GM12878 (cell line): Measurements from ENCODE around the gene GNPTAB. TPM values are rescaled to one million over a fixed set of nuclear protein-coding genes. Genes with fewer than 3 reads are reported as not detected.

ENCODE experiments used
- BCL3 ChIP-seq: IDR thresholded peaks from 2 replicates; pipeline ENCODE4 v1.6.1; 2011; ENCODE audit warnings: borderline replicate concordance, low read depth, mild to moderate bottlenecking, moderate library complexity, low read length; ENCODE audit not compliant: insufficient read depth, poor library complexity, severe bottlenecking
- CBX5 ChIP-seq: sonication (generic); IDR thresholded peaks from 2 replicates; pipeline ENCODE4 v1.6.1; 2016; ENCODE audit warnings: low read depth, moderate library complexity, mild to moderate bottlenecking, inconsistent platforms
- CTCF ChIP-seq, 3 experiments: IDR thresholded peaks in 2 of 3; conservative IDR thresholded peaks in 1 of 3; 2 replicates each; pipeline ENCODE4 v1.5.1; 2011; ENCODE audit warnings: low read depth in 3 of 3, low read length in 3 of 3, mild to moderate bottlenecking in 3 of 3, control low read depth in 2 of 3, moderate library complexity in 2 of 3, inconsistent platforms in 1 of 3, mixed read lengths in 1 of 3; ENCODE audit not compliant: control insufficient read depth in 2 of 3, insufficient read depth in 1 of 3; ENCODE audit errors: extremely low read depth in 1 of 3
- CUX1 ChIP-seq: IDR thresholded peaks from 2 replicates; pipeline ENCODE4 v1.6.1; 2012; ENCODE audit warnings: improper control_type of control experiment, low read depth, low read length; ENCODE audit not compliant: insufficient replicate concordance
- ELK1 ChIP-seq: IDR thresholded peaks from 2 replicates; pipeline ENCODE4 v1.6.1; 2012; ENCODE audit warnings: low read depth, low read length, improper control_type of control experiment
- JUND ChIP-seq: IDR thresholded peaks from 2 replicates; pipeline ENCODE4 v1.6.1; 2012; ENCODE audit warnings: low read depth, mild to moderate bottlenecking, low read length, improper control_type of control experiment, moderate library complexity
- MTA3 ChIP-seq: IDR thresholded peaks from 2 replicates; pipeline ENCODE4 v1.6.1; 2012; ENCODE audit warnings: low read length, inconsistent platforms, borderline replicate concordance
- NBN ChIP-seq: fragments of 450-650 bp; IDR thresholded peaks from 2 replicates; pipeline ENCODE4 v1.6.1; 2016
- NR2C2 ChIP-seq: IDR thresholded peaks from 2 replicates; pipeline ENCODE4 v1.6.1; 2011; ENCODE audit warnings: borderline replicate concordance, low read depth; ENCODE audit not compliant: control insufficient read depth, insufficient read length
- POU2F2 ChIP-seq: IDR thresholded peaks from 3 replicates; pipeline ENCODE4 v1.6.1; 2011; ENCODE audit warnings: low read depth, mild to moderate bottlenecking, low read length, borderline replicate concordance
- SIX5 ChIP-seq: IDR thresholded peaks from 2 replicates; pipeline ENCODE4 v1.6.1; 2011; ENCODE audit warnings: mild to moderate bottlenecking, low read depth, low read length, moderate library complexity; ENCODE audit not compliant: severe bottlenecking
- ZNF207 ChIP-seq: fragments of 450-650 bp; IDR thresholded peaks from 2 replicates; pipeline ENCODE4 v1.6.1; 2014; ENCODE audit warnings: antibody characterized with exemption, mild to moderate bottlenecking, borderline replicate concordance
- ZNF592 ChIP-seq: fragments of 450-650 bp; IDR thresholded peaks from 2 replicates; pipeline ENCODE4 v1.6.1; 2017; ENCODE audit warnings: mild to moderate bottlenecking, moderate library complexity
- polyA plus RNA-seq, 11 experiments: library from polyadenylated mRNA; depleted of rRNA in 4 of 11; unstranded in 6 of 11; stranded (reverse) in 5 of 11; fragments of >200 nt; fragmentation: Nextera tagmentation in 4 of 11; fragmentation: Illumina TruSeq in 1 of 11; extraction: Ambion mirVana in 4 of 11; extraction: Trizol in 1 of 11; gene quantifications; 1 replicate in 1 of 11; 2 replicates in 10 of 11; pipeline versions ENCODE4 v1.2.1 to v1.2.3, GENCODE V29; 2011 to 2016; ENCODE audit warnings: inconsistent platforms in 2 of 11, missing spikeins in 2 of 11, low read depth in 1 of 11
- total RNA-seq, 4 experiments: library from RNA; depleted of rRNA in 3 of 4; stranded (reverse); fragments of >200 nt in 3 of 4; fragmentation: Illumina TruSeq in 1 of 4; extraction: Trizol in 1 of 4; gene quantifications; 2 replicates each; pipeline versions ENCODE4 v1.2.1 to v1.2.3, GENCODE V29; 2013 to 2021

Gene GNPTAB
- total and polyA plus RNA-seq, 10 of the 15 experiments (the other 5 are each of a cell fraction or from before 2014, with no cell fraction given): 9.8 to 38.9 (median 35.3) TPM

- TF ChIP-seq CTCF (IDR thresholded peaks at IDR 0.05 in 2 of 3, conservative IDR thresholded peaks at IDR 0.05 in 1 of 3; ENCODE audit: control insufficient read depth in 2 of 3, extremely low read depth in 1 of 3, insufficient read depth in 1 of 3, low read depth in 3 of 3, low read length in 3 of 3) (no peak), NR2C2 (no peak), NBN (0 out of 2 replicates have a peak, but pooled peaks have one; percentile 33), CUX1 (peak; percentile 58), BCL3 (peak; percentile 12), POU2F2 (no peak), MTA3 (peak; percentile 52), ZNF207 (no peak), JUND (peak; percentile 62; the same call in 1 of the 2 replicates), ZNF592 (0 out of 2 replicates have a peak, but pooled peaks have one; percentile 44), CBX5 (no peak), ELK1 (no peak), SIX5 (no peak)
Observed at GRCh38 chr12:101859664-101860607, 29.2 kb upstream of the GNPTAB start (continued).
